Cortex of kidney (tissue), 1 donor: ENCODE measurements around the gene LYPLA2.

ENCODE experiments used
- DNase-seq: peaks from one replicate; lab custom pipeline; 2025; lab: John Stamatoyannopoulos, UW

The LYPLA2 gene

DNA sequence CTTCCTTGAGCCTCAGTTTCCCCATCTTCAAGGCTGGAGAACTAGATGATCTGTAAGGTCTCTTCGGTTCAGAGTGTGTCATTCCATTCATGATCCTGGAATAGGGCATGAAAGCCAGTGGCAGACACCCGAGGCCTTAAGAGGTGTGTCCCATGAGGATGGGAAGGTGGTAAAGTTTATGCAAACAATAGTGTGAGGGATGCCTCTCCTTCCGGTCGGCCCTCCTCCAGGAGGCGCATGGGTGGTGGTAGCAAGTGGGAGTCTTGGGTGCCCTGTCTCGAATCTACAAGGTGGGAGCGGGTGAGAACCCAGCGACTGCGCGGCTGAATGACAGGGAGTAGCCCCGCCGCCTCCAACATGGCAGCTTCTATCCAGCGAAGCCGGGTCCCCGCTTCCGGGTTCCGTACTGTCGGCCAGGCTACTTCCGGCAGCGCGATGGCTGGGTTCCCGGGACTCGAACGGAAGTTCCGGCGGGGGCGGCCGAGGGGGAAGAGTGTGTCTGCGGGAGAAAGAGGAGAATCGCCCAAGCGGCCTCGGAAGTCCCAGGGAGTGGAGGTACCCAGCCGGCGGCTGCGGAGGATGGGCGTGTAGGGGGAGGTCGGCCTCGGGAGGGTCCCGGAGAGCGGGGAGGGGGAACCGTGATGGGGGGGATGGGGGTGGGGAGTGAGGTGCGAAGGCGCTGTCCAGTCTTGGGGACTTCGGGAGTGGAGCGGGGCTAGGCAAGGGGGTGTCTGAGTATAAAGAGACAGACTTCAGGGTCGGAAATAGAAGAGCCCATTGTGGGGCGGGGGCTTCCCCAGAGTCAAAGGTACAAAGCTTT, at the start of gene LYPLA2:
Gene LYPLA2, plus strand, starts transcription at position 450 of the 820 bp plus-strand sequence. CDS start 1,538 bp downstream, outside the sequence.
- DNase-seq = no peak

DNA sequence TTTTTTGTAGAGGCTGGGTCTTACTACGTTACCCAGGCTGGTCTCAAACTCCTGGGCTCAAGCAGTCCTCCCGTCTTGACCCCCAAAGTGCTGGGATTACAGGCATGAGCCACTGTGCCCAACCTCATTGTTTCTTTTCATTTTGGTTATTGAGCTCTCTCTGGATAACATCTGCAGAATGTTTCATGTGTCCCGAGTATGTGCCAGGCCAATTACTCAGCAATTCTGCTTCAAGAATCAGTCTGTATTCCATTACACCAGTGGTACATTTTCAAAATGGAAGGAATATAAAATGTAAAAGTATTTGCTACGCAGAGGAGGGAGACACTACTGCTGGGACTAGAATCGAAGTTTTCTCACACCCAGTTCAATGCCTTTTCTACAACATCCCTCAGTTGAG, 49.3 kb upstream of the LYPLA2 start:
- DNase-seq = no peak

DNA sequence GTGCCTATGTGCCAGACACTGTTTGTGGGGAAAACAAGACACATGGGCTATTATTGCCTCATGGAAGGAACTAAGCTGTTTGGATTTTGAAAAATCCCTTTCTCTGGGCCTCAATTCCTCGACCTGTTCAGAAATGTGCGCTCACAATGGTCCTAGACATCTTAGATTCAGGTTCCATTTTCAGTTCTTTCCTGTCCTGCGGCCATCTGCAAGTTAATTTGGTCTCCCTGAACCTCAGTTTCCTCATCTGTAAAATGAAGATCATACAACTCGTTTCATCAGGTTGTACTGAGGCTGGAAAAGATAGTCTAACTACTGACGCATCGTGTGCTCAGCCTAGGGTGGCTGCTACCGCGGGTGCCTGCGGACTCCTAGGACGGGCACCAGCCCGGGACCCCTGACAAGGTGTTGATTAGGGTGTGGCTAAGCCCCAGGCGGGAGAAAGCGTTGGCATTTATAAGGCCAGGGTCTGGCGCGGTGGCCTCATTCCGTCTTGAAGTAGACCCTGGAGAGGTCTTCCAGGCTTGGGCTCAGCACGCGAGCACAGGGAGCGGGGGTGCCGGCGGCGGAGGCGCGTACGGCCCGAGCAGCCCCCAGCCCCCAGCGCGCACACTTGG, 48.2 kb upstream of the LYPLA2 start:
- DNase-seq = no peak

DNA sequence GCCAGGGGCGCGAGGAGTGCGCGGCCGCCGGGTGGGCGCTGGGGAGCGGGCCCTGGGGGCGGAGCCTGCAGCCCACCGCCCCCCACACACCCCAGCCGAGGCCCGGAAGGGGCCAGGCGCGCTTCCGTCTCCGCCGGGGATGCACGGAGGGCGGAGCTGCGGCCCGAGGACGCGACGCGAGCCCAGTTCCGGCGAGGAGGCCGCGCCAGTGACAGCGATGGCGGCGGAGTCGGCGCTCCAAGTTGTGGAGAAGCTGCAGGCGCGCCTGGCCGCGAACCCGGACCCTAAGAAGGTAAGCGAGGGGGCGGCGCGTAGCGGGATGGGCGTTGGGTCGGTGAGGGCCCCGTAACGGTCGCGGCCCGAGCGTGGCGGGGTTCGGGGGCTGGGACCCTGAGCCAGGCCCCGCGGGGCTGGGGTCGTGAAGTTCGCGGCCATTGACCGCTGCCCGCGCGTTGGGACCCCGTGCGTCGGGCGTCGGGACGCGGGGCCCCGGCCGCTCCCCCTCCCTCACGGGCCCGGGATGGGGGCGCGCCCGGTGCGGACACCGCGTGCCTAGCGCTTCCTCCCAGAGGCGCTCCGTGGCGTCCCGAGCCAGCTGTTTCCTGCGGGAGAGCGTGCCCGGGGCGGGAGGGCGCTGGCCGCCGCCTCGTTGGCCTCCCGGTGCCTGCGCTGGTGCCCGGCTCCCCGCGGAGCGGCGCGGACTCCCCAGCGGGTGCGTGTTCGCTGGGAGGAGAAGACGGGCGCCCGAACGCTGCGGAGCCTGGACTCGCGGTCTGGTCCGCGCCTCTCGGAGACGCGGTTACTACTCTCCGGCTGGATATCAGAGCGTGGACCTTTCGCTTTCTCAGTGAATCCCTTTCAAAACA, 47.4 kb upstream of the LYPLA2 start, which contains the start of gene ELOA:
Gene ELOA, plus strand, starts transcription at position 185 of the 866 bp plus-strand sequence. Its CDS starts 33 bp downstream, at position 218.
- DNase-seq = no peak

DNA sequence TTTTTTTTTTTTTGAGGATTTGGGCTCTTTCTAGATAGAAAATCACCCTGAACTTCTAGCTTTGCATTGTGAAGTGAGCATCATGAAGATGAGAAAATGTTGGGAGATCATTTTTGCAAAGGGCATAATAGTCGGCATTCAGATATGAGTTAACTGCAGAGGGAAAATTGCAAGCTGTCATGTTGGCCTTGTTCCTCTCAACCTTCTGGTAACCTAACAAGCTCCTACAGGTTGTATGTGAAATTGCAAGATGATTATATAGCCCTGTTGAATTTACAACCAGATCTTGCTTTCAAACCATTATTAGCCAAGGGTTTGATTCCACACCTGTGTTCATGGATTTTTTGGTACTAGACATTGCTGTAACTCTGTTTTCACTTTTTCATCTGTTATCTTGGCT, 45.4 kb upstream of the LYPLA2 start:
- DNase-seq = no peak

DNA sequence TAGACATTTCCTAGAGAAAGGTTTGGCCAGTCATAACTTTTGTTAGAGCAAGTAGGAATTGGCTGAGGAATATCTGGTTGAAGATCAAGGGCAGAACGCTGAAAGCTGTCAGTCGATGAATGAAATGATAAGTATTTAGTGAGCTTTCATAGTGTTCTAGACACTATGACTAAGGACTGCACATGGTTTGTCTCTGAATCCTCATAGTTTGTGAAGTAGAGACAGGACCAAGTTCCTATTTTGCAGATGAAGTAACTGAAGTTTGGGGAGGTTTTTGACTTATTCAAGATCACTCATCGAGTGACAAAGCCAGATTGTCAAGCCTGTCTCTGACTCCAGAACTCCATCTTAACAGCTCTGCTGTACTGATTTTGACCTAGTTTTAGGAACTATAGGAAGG, 42.9 kb upstream of the LYPLA2 start:
- no peak for DNase-seq

DNA sequence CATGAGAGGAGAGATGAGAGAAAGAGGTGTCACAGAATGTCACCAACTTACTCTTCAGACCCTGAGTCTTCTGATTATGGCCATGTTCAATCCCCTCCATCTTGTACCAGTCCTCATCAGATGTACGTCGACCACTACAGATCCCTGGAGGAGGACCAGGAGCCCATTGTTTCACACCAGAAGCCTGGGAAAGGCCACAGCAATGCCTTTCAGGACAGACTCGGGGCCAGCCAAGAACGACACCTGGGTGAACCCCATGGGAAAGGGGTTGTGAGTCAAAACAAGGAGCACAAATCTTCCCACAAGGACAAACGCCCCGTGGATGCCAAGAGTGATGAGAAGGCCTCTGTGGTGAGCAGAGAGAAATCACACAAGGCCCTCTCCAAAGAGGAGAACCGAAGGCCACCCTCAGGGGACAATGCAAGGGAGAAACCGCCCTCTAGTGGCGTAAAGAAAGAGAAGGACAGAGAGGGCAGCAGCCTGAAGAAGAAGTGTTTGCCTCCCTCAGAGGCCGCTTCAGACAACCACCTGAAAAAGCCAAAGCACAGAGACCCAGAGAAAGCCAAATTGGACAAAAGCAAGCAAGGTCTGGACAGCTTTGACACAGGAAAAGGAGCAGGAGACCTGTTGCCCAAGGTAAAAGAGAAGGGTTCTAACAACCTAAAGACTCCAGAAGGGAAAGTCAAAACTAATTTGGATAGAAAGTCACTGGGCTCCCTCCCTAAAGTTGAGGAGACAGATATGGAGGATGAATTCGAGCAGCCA, 39.7 kb upstream of the LYPLA2 start:
- no peak for DNase-seq

DNA sequence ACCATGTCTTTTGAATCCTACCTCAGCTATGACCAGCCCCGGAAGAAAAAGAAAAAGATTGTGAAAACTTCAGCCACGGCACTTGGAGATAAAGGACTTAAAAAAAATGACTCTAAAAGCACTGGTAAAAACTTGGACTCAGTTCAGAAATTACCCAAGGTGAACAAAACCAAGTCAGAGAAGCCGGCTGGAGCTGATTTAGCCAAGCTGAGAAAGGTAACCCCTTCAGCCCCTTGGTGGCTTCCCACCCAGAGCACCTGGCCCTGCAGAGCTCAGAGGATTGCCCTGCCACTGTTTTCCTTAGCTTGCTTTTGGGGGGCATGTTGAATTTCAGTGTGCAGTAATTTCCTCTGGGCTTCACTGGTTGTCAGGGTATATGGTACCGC, 39.1 kb upstream of the LYPLA2 start:
- DNase-seq = no peak

DNA sequence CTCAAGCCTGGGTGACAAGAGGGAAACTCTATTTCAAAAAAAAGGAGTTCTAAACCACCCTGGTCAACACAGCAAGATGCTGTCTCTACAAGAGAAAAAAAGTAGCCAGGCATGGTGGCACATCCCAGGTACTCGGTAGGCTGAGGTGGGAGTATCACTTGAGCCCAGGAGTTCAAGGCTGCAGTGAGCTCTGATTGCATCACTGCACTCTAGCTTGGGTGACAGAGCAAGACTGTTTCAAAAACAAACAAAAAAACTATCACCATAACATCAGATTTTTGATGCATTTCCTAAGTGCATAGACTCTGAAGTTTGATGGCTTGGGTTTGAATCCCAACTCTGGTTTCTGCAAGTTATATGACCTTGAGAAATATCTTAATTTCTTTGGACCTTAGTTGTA, 38.0 kb upstream of the LYPLA2 start:
- no peak for DNase-seq

DNA sequence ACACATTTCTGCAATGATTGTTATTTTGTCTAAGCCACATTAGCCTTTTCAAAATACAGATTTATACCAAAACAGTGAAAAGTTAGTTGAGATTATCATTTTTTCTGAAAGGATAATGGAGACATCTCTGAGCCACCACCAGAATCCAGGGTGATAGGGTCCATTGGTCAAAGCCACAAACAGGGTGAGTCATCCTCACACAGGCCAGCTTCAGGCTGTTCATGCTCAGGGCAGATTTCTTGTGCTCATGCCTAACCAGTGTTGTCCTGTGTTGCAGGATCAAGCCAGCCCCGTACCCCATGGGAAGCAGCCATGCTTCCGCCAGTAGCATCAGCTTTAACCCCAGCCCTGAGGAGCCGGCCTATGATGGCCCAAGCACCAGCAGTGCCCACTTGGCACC, 34.3 kb upstream of the LYPLA2 start:
- DNase-seq = no peak

DNA sequence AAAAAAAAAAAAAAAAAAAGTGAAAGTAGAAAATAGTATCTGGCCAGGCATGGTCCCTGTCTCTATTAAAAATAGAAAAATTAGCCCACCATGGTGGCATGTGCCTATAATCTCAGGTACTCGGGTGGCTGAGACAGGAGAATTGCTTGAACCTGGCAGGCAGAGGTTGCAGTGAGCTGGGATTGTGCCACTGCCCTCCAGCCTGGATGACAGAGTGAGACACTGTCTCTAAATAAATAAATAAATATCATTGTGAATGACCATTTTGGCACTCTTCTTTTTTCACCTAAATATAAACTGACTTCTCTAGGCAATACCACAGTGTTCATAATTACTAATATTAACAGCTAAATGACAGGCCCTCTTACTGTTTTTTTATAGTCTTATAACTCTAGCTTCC, 33.1 kb upstream of the LYPLA2 start:
- no peak for DNase-seq

DNA sequence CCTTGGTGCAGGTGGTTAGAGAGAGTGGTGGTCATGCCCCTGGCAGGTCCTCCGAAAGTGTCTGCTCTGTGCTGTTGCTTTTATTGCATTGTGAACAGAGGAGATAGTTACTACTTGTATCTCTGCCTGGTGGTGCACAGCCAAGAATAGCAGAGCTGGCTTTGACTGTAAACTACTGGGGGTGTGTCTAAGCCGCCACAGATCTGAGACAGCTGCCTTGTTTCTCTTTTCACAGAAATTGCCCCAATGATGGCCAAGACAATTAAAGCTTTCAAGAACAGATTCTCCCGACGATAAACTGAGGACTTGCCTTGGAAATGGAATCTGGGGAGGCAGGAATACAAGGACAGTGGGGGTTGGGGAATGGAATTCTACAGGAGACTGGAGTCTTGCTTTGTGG, 31.7 kb upstream of the LYPLA2 start:
- no peak for DNase-seq

DNA sequence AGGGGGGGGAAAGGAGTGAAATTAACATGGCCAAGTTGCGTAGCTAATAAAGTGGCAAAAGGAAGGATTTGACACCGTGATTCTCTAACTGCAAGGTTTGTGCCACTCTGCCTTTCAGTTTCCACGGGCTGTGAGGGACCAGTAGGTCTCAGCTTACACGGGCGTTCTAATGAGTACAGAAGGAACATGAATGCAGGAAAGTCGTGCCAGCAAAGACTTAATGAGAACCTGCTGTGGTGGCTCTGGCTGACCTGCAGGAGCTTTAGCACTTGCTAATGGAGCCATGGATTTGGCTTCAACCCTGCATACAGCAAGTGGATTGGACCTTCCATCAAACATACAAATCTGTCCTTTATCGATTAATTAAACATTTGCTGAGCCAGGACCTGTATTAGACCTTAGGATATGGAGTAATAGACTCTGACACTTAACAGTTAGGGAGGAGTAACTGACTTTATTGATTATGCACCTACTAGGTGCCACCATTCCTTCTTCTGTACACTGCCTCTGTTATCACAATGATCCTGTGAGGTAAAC, 27.8 kb upstream of the LYPLA2 start:
- DNase-seq = no peak

DNA sequence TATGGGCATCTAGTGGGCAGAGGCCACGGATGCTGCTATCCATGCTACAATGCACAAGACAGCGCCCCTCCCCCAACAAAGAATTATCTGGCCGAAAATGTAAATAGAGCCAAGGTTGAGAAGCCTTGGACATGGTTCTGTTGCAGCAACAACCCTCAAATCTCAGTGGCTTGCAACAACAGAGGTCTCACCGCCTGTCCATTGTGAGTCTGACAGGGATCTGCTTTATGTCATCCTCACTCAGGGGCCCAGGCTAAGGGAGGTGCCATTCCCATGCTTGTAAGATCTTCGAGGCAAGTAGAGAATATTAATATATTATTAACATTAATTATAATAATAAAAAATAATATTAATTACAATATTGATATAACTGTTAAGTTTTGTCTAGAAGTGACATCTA, 22.2 kb upstream of the LYPLA2 start:
- no peak for DNase-seq

DNA sequence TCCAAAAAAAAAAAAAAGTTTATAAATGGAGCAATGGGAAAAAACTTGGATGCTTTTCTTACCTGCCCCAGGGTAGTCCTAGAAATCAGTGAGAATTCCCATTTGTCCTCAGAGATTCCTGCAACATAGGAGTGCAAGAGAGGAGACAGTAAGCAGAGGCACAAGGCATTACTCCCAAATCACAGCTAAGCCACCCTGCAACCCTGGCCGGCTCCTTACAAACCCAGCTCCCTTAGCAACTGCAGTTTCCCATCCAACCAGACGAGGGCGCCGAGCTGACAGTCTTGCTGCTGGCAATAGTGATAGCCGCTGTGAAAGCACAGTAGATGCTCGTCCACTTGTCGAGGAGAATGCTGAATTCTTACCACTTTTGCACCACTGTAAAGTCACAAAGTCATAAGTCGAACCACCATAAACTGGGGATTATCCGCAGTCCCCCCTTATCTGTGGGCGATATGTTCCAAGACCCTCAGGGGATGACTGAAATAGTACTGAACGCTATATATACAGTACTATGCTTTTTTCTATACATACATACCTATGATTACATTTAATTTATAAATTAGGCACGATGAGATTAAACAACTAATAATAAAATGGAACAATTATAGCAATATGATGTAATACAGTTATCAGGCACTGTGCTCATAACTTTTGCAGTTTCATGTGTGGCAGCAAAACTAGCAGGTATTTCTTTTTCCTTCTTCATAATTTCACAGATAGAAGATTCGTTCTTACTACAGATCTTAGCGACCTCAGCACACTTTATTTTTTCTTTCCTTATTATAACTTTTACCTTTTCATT, 18.7 kb upstream of the LYPLA2 start:
- no peak for DNase-seq

DNA sequence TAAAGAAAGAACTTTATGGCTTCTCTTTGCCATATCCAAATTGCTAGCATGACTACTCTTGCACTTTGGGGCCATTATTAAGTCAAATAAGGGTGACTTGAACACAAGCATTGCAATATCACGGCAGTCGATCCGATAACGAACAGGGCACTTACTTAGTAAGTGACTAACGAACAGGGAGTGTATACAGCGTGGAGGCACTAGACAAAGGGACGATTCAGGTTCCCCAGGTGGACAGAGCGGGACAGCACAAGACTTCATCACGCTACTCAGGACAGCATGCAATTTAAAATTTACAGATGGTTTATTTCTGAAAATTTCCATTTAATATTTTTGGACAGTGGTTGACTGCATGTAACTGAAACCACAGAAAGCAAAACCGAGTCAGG, 18.1 kb upstream of the LYPLA2 start:
- DNase-seq = no peak

DNA sequence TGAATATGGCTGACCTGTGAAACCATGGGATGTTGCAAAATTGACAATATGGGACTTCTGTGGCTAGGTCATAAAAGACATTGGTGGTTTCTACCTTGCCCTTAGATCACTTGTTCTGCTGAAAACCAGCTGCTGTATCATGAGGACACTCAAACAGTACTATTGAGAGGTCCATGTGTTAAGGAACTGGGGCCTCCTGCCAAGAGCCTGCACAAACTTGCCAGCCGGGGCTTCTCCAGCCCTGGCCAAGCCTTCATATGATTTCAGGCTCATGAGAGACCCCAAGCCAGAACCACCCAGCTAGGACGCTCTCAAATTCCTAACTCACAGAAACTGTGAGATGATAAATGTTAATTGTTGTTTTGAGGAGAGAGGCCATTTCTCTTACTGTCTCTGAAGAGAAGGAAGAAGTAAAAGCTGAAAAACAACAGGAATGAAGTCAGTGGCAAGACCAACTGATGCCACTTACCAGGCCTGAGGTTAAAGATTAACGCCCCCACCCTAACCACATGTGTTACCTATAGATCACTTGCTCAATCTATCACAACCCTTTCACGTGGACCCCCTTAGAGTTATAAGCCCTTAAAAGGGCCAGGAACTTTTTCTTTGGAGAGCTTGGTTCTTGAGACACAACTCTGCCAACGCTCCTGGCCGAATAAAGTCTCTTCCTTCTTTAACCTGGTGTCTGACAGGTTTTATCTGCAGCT, 16.6 kb upstream of the LYPLA2 start:
- no peak for DNase-seq

DNA sequence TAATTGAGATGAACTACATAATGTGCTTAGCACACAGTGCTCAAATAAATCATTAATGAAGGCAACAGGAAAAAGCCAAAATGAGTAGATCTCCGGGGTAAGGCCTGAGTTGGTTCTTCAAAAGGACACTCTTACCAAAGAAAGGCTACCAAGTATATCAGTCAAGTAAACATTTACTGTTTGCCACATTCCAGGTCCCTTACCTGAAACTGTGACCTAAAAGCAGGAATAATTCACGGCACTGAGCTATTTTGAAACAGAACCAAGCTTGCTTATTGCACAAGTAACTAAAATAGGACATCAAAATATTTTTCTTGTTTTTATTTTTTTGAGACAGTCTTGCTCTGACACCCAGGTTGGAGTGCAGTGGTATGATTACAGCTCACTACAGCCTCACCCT, 14.7 kb upstream of the LYPLA2 start:
- no peak for DNase-seq

DNA sequence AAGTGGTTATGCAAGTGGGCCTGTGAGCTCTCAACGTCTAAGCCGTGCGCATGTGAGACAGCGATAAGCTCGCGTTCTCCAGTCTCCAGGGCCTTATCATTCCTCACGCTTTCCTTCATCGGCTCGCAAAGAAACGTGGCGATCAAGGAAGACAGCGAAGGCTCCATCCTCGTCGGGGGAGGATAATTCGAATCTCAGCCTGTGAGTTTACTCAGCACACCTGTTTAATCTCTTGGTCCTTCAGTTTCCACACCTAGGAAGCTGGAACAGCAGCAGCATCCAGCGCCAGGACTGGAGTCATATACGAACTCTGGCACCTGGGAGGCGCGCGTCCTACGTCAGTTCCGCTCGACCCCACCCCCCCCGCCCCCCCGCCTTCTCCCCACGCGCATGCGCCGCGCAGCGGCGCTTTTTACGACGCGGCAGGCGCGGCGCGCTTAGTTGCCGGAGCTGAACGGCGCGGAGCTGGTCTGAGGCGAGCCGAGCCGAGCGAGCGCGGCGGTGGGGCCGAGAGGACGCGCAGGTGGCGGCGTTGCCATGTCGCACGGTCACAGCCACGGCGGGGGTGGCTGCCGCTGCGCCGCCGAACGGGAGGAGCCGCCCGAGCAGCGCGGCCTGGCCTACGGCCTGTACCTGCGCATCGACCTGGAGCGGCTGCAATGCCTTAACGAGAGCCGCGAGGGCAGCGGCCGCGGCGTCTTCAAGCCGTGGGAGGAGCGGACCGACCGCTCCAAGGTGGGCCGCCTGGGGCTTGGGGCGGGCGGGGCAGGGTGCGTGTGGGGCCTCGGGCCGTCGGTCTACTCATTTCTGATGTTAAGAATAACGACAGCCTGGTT, 12.7 kb upstream of the LYPLA2 start, which contains the start of gene PITHD1:
Gene PITHD1, plus strand, starts transcription at position 440 of the 836 bp plus-strand sequence. Its CDS starts 98 bp downstream, at position 538.
- no peak for DNase-seq
